CD14-positive monocyte (primary cell): Measurements from ENCODE around the gene COX11. TPM values are rescaled to one million over a fixed set of nuclear protein-coding genes. Genes with fewer than 3 reads are reported as not detected.

ENCODE experiments used
- DNase-seq, 3 donors: peaks; one replicate each; pipeline ENCODE4 v3.0.0-alpha.2; 2011 to 2022
- H2AFZ ChIP-seq: 2 replicates; pipeline ENCODE4 v1.6.0; 2012; ENCODE audit warnings: mild to moderate bottlenecking, low read depth, low read length, inconsistent platforms; ENCODE audit not compliant: insufficient read depth, poor library complexity, severe bottlenecking
- H3K27ac ChIP-seq, 2 donors: 1 replicate in 1 of 2; 2 replicates in 1 of 2; pipeline ENCODE4 v1.5.1; 2012 to 2013; ENCODE audit warnings: low read length in 2 of 2, control low read depth in 1 of 2, inconsistent platforms in 1 of 2, low read depth in 1 of 2, mild to moderate bottlenecking in 1 of 2
- H3K27me3 ChIP-seq, 2 donors: one replicate each; pipeline versions ENCODE4 v1.6.0 to v1.6.1; 2011 to 2013; ENCODE audit warnings: low read length in 2 of 2; ENCODE audit not compliant: control insufficient read depth in 2 of 2, insufficient read depth in 2 of 2
- H3K36me3 ChIP-seq, 2 donors: replicated peaks in 1 of 2; 1 replicate in 1 of 2; 2 replicates in 1 of 2; pipeline versions ENCODE4 v1.5.1 to v1.6.1; 2012 to 2013; ENCODE audit warnings: low read length in 2 of 2, control low read depth in 1 of 2, inconsistent platforms in 1 of 2, mild to moderate bottlenecking in 1 of 2; ENCODE audit not compliant: insufficient read depth in 2 of 2, control insufficient read depth in 1 of 2
- H3K4me1 ChIP-seq, 2 donors: 1 replicate in 1 of 2; 2 replicates in 1 of 2; pipeline versions ENCODE4 v1.5.1 to v1.6.1; 2012 to 2013; ENCODE audit warnings: low read length in 2 of 2, control low read depth in 1 of 2, inconsistent platforms in 1 of 2, mild to moderate bottlenecking in 1 of 2, moderate library complexity in 1 of 2; ENCODE audit not compliant: insufficient read depth in 2 of 2, control insufficient read depth in 1 of 2
- H3K4me2 ChIP-seq: replicated peaks from 2 replicates; pipeline ENCODE3; 2012; ENCODE audit warnings: low read length, moderate library complexity, mild to moderate bottlenecking; ENCODE audit not compliant: poor library complexity, severe bottlenecking; ENCODE audit errors: extremely low read depth
- H3K4me3 ChIP-seq, 3 experiments: fragments of 200-600 bp in 1 of 3; sonication (generic) in 1 of 3; replicated peaks in 1 of 3; 1 replicate in 2 of 3; 2 replicates in 1 of 3; pipeline ENCODE4 v1.5.1; 2011 to 2013; ENCODE audit warnings: low read length in 3 of 3, mild to moderate bottlenecking in 3 of 3, control low read depth in 2 of 3, low read depth in 2 of 3, inconsistent platforms in 1 of 3, moderate library complexity in 1 of 3
- H3K79me2 ChIP-seq: 2 replicates; pipeline ENCODE4 v1.6.0; 2012; ENCODE audit warnings: mild to moderate bottlenecking, control low read depth, inconsistent platforms, low read length, moderate library complexity; ENCODE audit not compliant: insufficient read depth
- H3K9ac ChIP-seq: 2 replicates; pipeline ENCODE4 v1.6.0; 2017; ENCODE audit warnings: low read length, mild to moderate bottlenecking; ENCODE audit not compliant: insufficient read depth, poor library complexity, severe bottlenecking
- H3K9me3 ChIP-seq, 2 donors: replicated peaks in 1 of 2; 1 replicate in 1 of 2; 2 replicates in 1 of 2; pipeline versions ENCODE4 v1.5.1 to v1.6.1; 2012 to 2013; ENCODE audit warnings: low read length in 2 of 2, control low read depth in 1 of 2; ENCODE audit not compliant: control insufficient read depth in 1 of 2, insufficient read depth in 1 of 2
- H4K20me1 ChIP-seq: 2 replicates; pipeline ENCODE4 v1.6.0; 2012; ENCODE audit warnings: mild to moderate bottlenecking, low read length, control low read depth, moderate library complexity; ENCODE audit not compliant: insufficient read depth
- H3K27ac Mint-ChIP-seq, 7 donors: one replicate each; pipeline ENCODE4 v1.8.0; 2020; ENCODE audit warnings: mild to moderate bottlenecking in 7 of 7, mixed read lengths in 7 of 7, moderate library complexity in 6 of 7, inconsistent platforms in 2 of 7
- H3K27me3 Mint-ChIP-seq, 3 donors: one replicate each; pipeline ENCODE4 v1.8.0; 2021 to 2022; ENCODE audit warnings: low read depth in 3 of 3, mild to moderate bottlenecking in 3 of 3, mixed read lengths in 3 of 3, moderate library complexity in 3 of 3, inconsistent platforms in 1 of 3
- H3K36me3 Mint-ChIP-seq, 2 donors: one replicate each; pipeline ENCODE4 v1.8.0; 2020; ENCODE audit warnings: mixed read lengths in 2 of 2, inconsistent platforms in 1 of 2, mild to moderate bottlenecking in 1 of 2
- H3K4me1 Mint-ChIP-seq: one replicate; pipeline ENCODE4 v1.8.0; 2020; ENCODE audit warnings: mild to moderate bottlenecking, mixed read lengths
- H3K4me3 Mint-ChIP-seq, 2 donors: one replicate each; pipeline ENCODE4 v1.8.0; 2020; ENCODE audit warnings: mild to moderate bottlenecking in 2 of 2, mixed read lengths in 2 of 2, moderate library complexity in 1 of 2
- H3K9me3 Mint-ChIP-seq, 7 donors: one replicate each; pipeline ENCODE4 v1.8.0; 2020 to 2022; ENCODE audit warnings: mixed read lengths in 7 of 7, mild to moderate bottlenecking in 6 of 7, moderate library complexity in 6 of 7, inconsistent platforms in 2 of 7
- CTCF ChIP-seq: fragments of 200-600 bp; IDR thresholded peaks from one replicate; pipeline ENCODE4 v1.8.0; 2022; ENCODE audit warnings: antibody characterized with exemption, mild to moderate bottlenecking
- WGBS: methylation state at CpG from one replicate; pipeline ENCODE4 v1.1.5; 2013; ENCODE audit warnings: missing lambda C conversion rate; ENCODE audit not compliant: insufficient coverage; 5-methylcytosine and 5-hydroxymethylcytosine counted together
- intact Hi-C, 2 donors: fragments of 100-400 bp; cut with micrococcal nuclease; formaldehyde crosslinking; loops; one replicate each; pipeline versions ENCODE4 v1.15.0 to v1.15.1; 2023
- polyA plus RNA-seq, 3 donors: library from polyadenylated mRNA; depleted of rRNA in 1 of 3; unstranded in 2 of 3; stranded (reverse) in 1 of 3; fragments of 300-500 nt in 2 of 3; fragments of >200 nt in 1 of 3; fragmentation: Illumina TruSeq in 2 of 3; gene quantifications; 1 replicate in 2 of 3; 2 replicates in 1 of 3; pipeline ENCODE4 v1.2.3, GENCODE V29; 2012 to 2021

The COX11 gene
- polyA plus RNA-seq, 3 donors, result 13.2 to 24.8 (median 14.7) TPM

- Mint-ChIP-seq H3K27ac (no peak overlapping the region), H3K9me3 (no peaks in the 10 kb centered on the region), H3K4me1 (no peaks in the 10 kb centered on the region), H3K36me3 (peaks cover 26 to 32% of the 10 kb centered on the region in 2 donors), H3K27me3 (no peaks in the 10 kb centered on the region), H3K4me3 (no peak overlapping the region)
- Histone ChIP-seq H3K9ac (no peak overlapping the region), H3K79me2 (no peaks in the 10 kb centered on the region), H4K20me1 (no peaks in the 10 kb centered on the region), H3K9me3 (no peaks in the 10 kb centered on the region), H3K27ac (no peak overlapping the region), H3K4me1 (no peaks in the 10 kb centered on the region), H3K4me3 (no peak overlapping the region), H3K36me3 (peaks cover 19 to 46% of the 10 kb centered on the region in 2 donors), H3K4me2 (no peak overlapping the region), H2AFZ (no peak overlapping the region), H3K27me3 (no peaks in the 10 kb centered on the region)
- no peak for TF ChIP-seq CTCF
- 79% methylated on average over 3 of the region's 3 CpGs for whole genome bisulfite sequencing
- intact Hi-C loops, result no loop called here
- DNase-seq, result no peak
Observed at GRCh38 chr17:54956791-54957190, 11.7 kb downstream of the COX11 start.

GRCh38 chr17:54951286-54951685, 17.2 kb downstream of the COX11 start:
- intact Hi-C loops, result no loop called here
- no peaks in the 10 kb centered on the region for H3K36me3 Mint-ChIP-seq

More at GRCh38 chr17:54951286-54951685, 17.2 kb downstream of the COX11 start:
- DNase-seq, result no peak
- Mint-ChIP-seq H3K4me3 (no peak overlapping the region), H3K9me3 (peaks cover 0 to 3% (median 0%) of the 10 kb centered on the region in 7 donors), H3K27me3 (peaks cover 0 to 2% (median 0%) of the 10 kb centered on the region in 3 donors), H3K4me1 (no peaks in the 10 kb centered on the region), H3K27ac (no peak overlapping the region)
- no peak for TF ChIP-seq CTCF
- no peak overlapping the region for H3K4me2 ChIP-seq
- no peak overlapping the region for H3K9ac ChIP-seq
- no peaks in the 10 kb centered on the region for H3K36me3 ChIP-seq
- WGBS, result no CpG with 5 or more reads among the region's 4 CpGs
- H3K27me3 ChIP-seq, result no peaks in the 10 kb centered on the region
- H4K20me1 ChIP-seq, result no peaks in the 10 kb centered on the region
- no peaks in the 10 kb centered on the region for H3K79me2 ChIP-seq
- no peaks in the 10 kb centered on the region for H3K9me3 ChIP-seq
- no peaks in the 10 kb centered on the region for H3K4me1 ChIP-seq
- no peak overlapping the region for H2AFZ ChIP-seq
- no peak overlapping the region for H3K4me3 ChIP-seq
- no peak overlapping the region for H3K27ac ChIP-seq
